HepG2 (cell line): Measurements from ENCODE around the gene MDFIC. TPM values are rescaled to one million over a fixed set of nuclear protein-coding genes. Genes with fewer than 3 reads are reported as not detected.

Source experiments
- ATAC-seq: fragments of 200-7000 bp; cut with Tn5 transposase; 3 replicates; pipeline ENCODE4 v1.9.1; 2020; ENCODE audit warnings: mild to moderate bottlenecking, moderate library complexity
- BruUV-seq: library from RNA; stranded (reverse); fragments of 400-500 nt; replicated peaks from 2 replicates; lab custom pipeline; 2021; lab: Mats Ljungman, UMichigan
- CTCF ChIA-PET: fragments of 300-600 bp; formaldehyde crosslinking; extraction: SDS; loops from one replicate; lab custom pipeline; 2021; ENCODE audit warnings: low total read pairs, inconsistent platforms, low intra/inter-chr PET ratio; lab: Yijun Ruan, JAX
- POLR2A ChIA-PET: fragments of 350-600 bp; sonication (Branson Sonifier 250); formaldehyde crosslinking; loops from one replicate; lab custom pipeline; 2020; ENCODE audit warnings: antibody characterized with exemption, inconsistent platforms; lab: Yijun Ruan, JAX
- DNase-seq: peaks from one replicate; pipeline ENCODE4 v3.0.0-alpha.2; 2015; ENCODE audit warnings: low spot score
- FAIRE-seq: peaks from 3 replicates; lab custom pipeline; 2011; peaks lifted over from hg19 to GRCh38; lab: Jason Lieb, UNC
- H2AFZ ChIP-seq: one replicate; pipeline ENCODE4 v1.6.1; 2011; ENCODE audit warnings: low read length, inconsistent platforms
- H3K27ac ChIP-seq: fragments of 300-600 bp; 3 replicates; pipeline ENCODE4 v1.8.0; 2011; ENCODE audit warnings: mixed run types, mild to moderate bottlenecking, mixed read lengths, low read length, inconsistent platforms; ENCODE audit not compliant: insufficient read depth; ENCODE audit errors: extremely low read length
- H3K27me3 ChIP-seq, 2 experiments: fragments of 200-600 bp in 1 of 2; 2 replicates in 1 of 2; 3 replicates in 1 of 2; pipeline versions ENCODE4 v1.6.0 to v1.8.0; 2011; ENCODE audit warnings: low read length in 2 of 2, mild to moderate bottlenecking in 2 of 2, moderate library complexity in 2 of 2, inconsistent platforms in 1 of 2; ENCODE audit not compliant: insufficient read depth in 2 of 2, control insufficient read depth in 1 of 2
- H3K36me3 ChIP-seq, 2 experiments: fragments of 200-600 bp in 1 of 2; replicated peaks in 1 of 2; 2 replicates in 1 of 2; 3 replicates in 1 of 2; pipeline versions ENCODE4 v1.5.1 to v1.8.0; 2011; ENCODE audit warnings: low read length in 2 of 2, inconsistent platforms in 1 of 2; ENCODE audit not compliant: insufficient read depth in 2 of 2, control insufficient read depth in 1 of 2
- H3K4me1 ChIP-seq: 2 replicates; pipeline ENCODE4 v1.5.1; 2012; ENCODE audit warnings: low read length, inconsistent platforms; ENCODE audit not compliant: insufficient read depth
- H3K4me2 ChIP-seq: 2 replicates; pipeline ENCODE4 v1.6.0; 2011; ENCODE audit warnings: low read depth, low read length, inconsistent platforms
- H3K4me3 ChIP-seq, 3 experiments: fragments of 200-600 bp in 1 of 3; sonication (generic), shearing (Covaris generic) in 1 of 3; replicated peaks in 1 of 3; 2 replicates each; pipeline ENCODE4 v1.5.1; 2011 to 2016; ENCODE audit warnings: low read length in 3 of 3, inconsistent platforms in 2 of 3, low read depth in 2 of 3, mild to moderate bottlenecking in 2 of 3, control low read depth in 1 of 3, mixed read lengths in 1 of 3; ENCODE audit not compliant: insufficient read depth in 1 of 3
- H3K79me2 ChIP-seq: one replicate; pipeline ENCODE4 v1.6.1; 2011; ENCODE audit warnings: low read length, inconsistent platforms; ENCODE audit not compliant: insufficient read depth
- H3K9ac ChIP-seq: 2 replicates; pipeline ENCODE4 v1.6.0; 2011; ENCODE audit warnings: mild to moderate bottlenecking, low read depth, low read length, inconsistent platforms; ENCODE audit not compliant: insufficient read depth
- H3K9me3 ChIP-seq: 2 replicates; pipeline ENCODE4 v1.5.1; 2012; ENCODE audit warnings: mild to moderate bottlenecking, low read length
- H4K20me1 ChIP-seq: 2 replicates; pipeline ENCODE4 v1.6.0; 2011; ENCODE audit warnings: inconsistent platforms, mild to moderate bottlenecking, low read length, moderate library complexity; ENCODE audit not compliant: insufficient read depth
- FOXK1 ChIP-seq: sonication (generic); formaldehyde crosslinking; IDR thresholded peaks from 2 replicates; pipeline ENCODE4 v1.4.0; 2020; ENCODE audit warnings: low read depth, missing genetic modification reagents, borderline replicate concordance
- MAFK ChIP-seq, 2 experiments: IDR thresholded peaks in 1 of 2; conservative IDR thresholded peaks in 1 of 2; 2 replicates each; pipeline ENCODE4 v1.6.1; 2011; ENCODE audit warnings: improper control_type of control experiment in 2 of 2, low read length in 2 of 2
- MED1 ChIP-seq: sonication (generic); formaldehyde crosslinking; IDR thresholded peaks from 2 replicates; pipeline ENCODE4 v1.4.0; 2020; ENCODE audit warnings: missing genetic modification reagents
- SKI ChIP-seq: fragments of 450-650 bp; IDR thresholded peaks from one replicate; pipeline ENCODE4 v1.6.1; 2018; ENCODE audit warnings: mild to moderate bottlenecking; ENCODE audit not compliant: partially characterized antibody
- SRSF1 ChIP-seq: fragments of 200-400 bp; formaldehyde crosslinking; optimal IDR thresholded peaks from 2 replicates; pipeline ENCODE3; 2017; ENCODE audit warnings: mild to moderate bottlenecking, low read depth, low read length, moderate library complexity
- ZBTB8A ChIP-seq: sonication (generic); formaldehyde crosslinking; IDR thresholded peaks from 2 replicates; pipeline ENCODE4 v1.4.0; 2020; ENCODE audit warnings: mild to moderate bottlenecking, low read depth, missing genetic modification reagents, borderline replicate concordance
- ZNF12 ChIP-seq: sonication (generic); formaldehyde crosslinking; IDR thresholded peaks from 2 replicates; pipeline ENCODE4 v1.5.0; 2020; ENCODE audit warnings: missing genetic modification reagents
- ZNF614 ChIP-seq: IDR thresholded peaks from 2 replicates; pipeline ENCODE4 v1.6.1; 2018; ENCODE audit warnings: missing biosample characterization, missing genetic modification reagents, inconsistent platforms, borderline replicate concordance
- ZNF790 ChIP-seq: sonication (generic); formaldehyde crosslinking; IDR thresholded peaks from 2 replicates; pipeline ENCODE4 v1.8.0; 2022; ENCODE audit warnings: missing genetic modification reagents, mild to moderate bottlenecking, borderline replicate concordance
- in situ Hi-C: cut with HindIII; loops from 2 replicates; pipeline ENCODE4 v1.10.0; 2017; ENCODE audit warnings: low pct_unique_long_range_greater_than_20kb; ENCODE audit not compliant: extremely low pct_ligation_motif_present
- intact Hi-C: fragments of 100-400 bp; cut with micrococcal nuclease; formaldehyde crosslinking; loops from one replicate; pipeline ENCODE4 v1.10.0; 2022; ENCODE audit not compliant: unreplicated experiment
- polyA plus RNA-seq, 8 experiments: library from polyadenylated mRNA; depleted of rRNA in 3 of 8; stranded (reverse) in 7 of 8; unstranded in 1 of 8; fragments of >200 nt; fragmentation: Illumina TruSeq in 4 of 8; extraction: Trizol in 4 of 8; gene quantifications; 2 replicates each; pipeline versions ENCODE4 v1.2.1 to v1.2.3, GENCODE V29; 2011 to 2016; ENCODE audit warnings: low read depth in 4 of 8, missing spikeins in 1 of 8, mixed read lengths in 1 of 8; ENCODE audit not compliant: insufficient read depth in 1 of 8
- total RNA-seq, 5 experiments: library from RNA; depleted of rRNA; stranded (reverse); fragments of >200 nt; fragmentation: Illumina TruSeq; extraction: Trizol; gene quantifications; 2 replicates each; pipeline ENCODE4 v1.2.3, GENCODE V29; 2016; ENCODE audit warnings: low read depth in 1 of 5
- TF ChIP-seq, protein P1 (sequence below): sonication (generic); formaldehyde crosslinking; IDR thresholded peaks from 2 replicates; pipeline ENCODE4 v1.5.0; 2020; ENCODE audit warnings: missing genetic modification reagents, mild to moderate bottlenecking, borderline replicate concordance
- TF ChIP-seq, protein P2 (sequence below): sonication (generic); formaldehyde crosslinking; IDR thresholded peaks from 2 replicates; pipeline ENCODE4 v1.8.0; 2022; ENCODE audit warnings: missing genetic modification reagents, mild to moderate bottlenecking, inconsistent platforms, borderline replicate concordance
- TF ChIP-seq, protein P3 (sequence below): sonication (generic); formaldehyde crosslinking; IDR thresholded peaks from 2 replicates; pipeline ENCODE4 v1.8.0; 2022; ENCODE audit warnings: mild to moderate bottlenecking, missing genetic modification reagents, borderline replicate concordance
- TF ChIP-seq, protein P4 (sequence below): IDR thresholded peaks from 2 replicates; pipeline ENCODE4 v1.6.1; 2016; ENCODE audit warnings: low read depth, control low read depth

The MDFIC gene
- total and polyA plus RNA-seq, 2 of the 13 experiments (the other 11 are each of a cell fraction or from before 2014, with no cell fraction given), result 0.13 TPM; not detected in 1

DNA sequence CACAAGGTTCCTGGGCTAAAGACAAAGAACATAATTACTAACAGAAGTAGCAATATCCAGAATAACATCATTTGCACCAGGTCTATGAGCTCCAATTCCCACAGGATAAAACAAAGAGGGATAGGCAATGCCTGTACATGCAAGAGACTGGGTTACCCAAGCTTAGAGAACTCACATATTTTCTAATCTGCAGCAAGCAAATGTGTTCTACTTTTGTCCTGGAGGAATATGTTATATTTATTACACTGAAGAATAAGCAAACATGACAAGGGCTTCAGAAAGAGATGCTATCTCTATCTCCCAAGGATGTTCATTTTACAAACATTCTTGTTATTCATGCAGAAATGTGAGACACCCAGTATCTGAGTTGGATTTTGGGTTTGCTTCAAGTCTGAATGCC, 118.6 kb downstream of the MDFIC start:
- Histone ChIP-seq H3K79me2 (no peaks in the 10 kb centered on the region), H2AFZ (no peak overlapping the region), H3K4me1 (no peaks in the 10 kb centered on the region), H3K27me3 (no peaks in the 10 kb centered on the region), H3K9ac (no peak overlapping the region), H3K9me3 (no peaks in the 10 kb centered on the region), H3K4me2 (no peak overlapping the region)
- CTCF ChIA-PET, result no interaction called here
- no TSS peak for BruUV-seq
- POLR2A ChIA-PET, result no interaction called here
- intact Hi-C loops, result no loop called here
- TF ChIP-seq ZNF614 (CRISPR knock-in tag), result no peak
- no peak for TF ChIP-seq MED1
- TF ChIP-seq SRSF1, result no peak
- no peak for TF ChIP-seq FOXK1
- TF ChIP-seq, protein P1, sequence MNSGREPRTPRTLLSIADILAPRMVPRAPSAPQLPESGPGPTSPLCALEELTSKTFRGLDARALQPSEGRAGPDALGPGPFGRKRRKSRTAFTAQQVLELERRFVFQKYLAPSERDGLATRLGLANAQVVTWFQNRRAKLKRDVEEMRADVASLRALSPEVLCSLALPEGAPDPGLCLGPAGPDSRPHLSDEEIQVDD, result no peak
- TF ChIP-seq, protein P2, sequence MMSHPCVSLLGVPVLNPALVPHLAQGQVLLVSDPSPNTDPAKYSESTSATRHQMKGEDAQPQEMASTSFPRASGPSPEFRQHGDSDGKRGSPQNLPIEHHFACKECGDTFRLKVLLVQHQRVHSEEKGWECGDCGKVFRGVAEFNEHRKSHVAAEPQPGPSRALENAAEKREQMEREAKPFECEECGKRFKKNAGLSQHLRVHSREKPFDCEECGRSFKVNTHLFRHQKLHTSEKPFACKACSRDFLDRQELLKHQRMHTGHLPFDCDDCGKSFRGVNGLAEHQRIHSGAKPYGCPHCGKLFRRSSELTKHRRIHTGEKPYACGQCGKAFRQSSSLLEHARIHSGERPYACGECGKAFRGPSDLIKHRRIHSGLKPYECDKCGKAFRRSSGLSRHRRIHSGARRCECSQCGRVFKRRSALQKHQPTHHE (CRISPR knock-in tag), result no peak
- TF ChIP-seq, protein P3, sequence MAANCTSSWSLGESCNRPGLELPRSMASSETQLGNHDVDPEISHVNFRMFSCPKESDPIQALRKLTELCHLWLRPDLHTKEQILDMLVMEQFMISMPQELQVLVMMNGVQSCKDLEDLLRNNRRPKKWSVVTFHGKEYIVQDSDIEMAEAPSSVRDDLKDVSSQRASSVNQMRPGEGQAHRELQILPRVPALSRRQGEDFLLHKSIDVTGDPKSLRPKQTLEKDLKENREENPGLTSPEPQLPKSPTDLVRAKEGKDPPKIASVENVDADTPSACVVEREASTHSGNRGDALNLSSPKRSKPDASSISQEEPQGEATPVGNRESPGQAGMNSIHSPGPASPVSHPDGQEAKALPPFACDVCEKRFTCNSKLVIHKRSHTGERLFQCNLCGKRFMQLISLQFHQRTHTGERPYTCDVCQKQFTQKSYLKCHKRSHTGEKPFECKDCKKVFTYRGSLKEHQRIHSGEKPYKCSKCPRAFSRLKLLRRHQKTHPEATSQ (CRISPR knock-in tag), result no peak
- TF ChIP-seq ZNF12, result no peak
- TF ChIP-seq ZBTB8A (CRISPR knock-in tag), result no peak
- no peak for TF ChIP-seq ZNF790 (CRISPR knock-in tag)
- TF ChIP-seq SKI, result no peak
- TF ChIP-seq, protein P4, sequence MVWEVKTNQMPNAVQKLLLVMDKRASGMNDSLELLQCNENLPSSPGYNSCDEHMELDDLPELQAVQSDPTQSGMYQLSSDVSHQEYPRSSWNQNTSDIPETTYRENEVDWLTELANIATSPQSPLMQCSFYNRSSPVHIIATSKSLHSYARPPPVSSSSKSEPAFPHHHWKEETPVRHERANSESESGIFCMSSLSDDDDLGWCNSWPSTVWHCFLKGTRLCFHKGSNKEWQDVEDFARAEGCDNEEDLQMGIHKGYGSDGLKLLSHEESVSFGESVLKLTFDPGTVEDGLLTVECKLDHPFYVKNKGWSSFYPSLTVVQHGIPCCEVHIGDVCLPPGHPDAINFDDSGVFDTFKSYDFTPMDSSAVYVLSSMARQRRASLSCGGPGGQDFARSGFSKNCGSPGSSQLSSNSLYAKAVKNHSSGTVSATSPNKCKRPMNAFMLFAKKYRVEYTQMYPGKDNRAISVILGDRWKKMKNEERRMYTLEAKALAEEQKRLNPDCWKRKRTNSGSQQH, result no peak
- TF ChIP-seq MAFK (conservative IDR thresholded peaks at IDR 0.05 in 1 of 2, IDR thresholded peaks at IDR 0.05 in 1 of 2; ENCODE audit: low read length in 2 of 2), result no peak
- TF ChIP-seq, all 625 proteins: peak for 0
- Histone ChIP-seq H4K20me1 (no peaks in the 10 kb centered on the region), H3K36me3 (no peaks in the 10 kb centered on the region), H3K4me3 (no peak overlapping the region), H3K27ac (no peak overlapping the region)
- ATAC-seq, result no peak
- in situ Hi-C loops, result no loop called here
- no peak for DNase-seq
- no peak for FAIRE-seq
